ENCODE results near the gene PLD4.
"Not testable (repeated sequence)": the region's sequence is repeated elsewhere in the genome, so short reads cannot be mapped to it uniquely, and the experiment has no call there.

The PLD4 gene

DNA sequence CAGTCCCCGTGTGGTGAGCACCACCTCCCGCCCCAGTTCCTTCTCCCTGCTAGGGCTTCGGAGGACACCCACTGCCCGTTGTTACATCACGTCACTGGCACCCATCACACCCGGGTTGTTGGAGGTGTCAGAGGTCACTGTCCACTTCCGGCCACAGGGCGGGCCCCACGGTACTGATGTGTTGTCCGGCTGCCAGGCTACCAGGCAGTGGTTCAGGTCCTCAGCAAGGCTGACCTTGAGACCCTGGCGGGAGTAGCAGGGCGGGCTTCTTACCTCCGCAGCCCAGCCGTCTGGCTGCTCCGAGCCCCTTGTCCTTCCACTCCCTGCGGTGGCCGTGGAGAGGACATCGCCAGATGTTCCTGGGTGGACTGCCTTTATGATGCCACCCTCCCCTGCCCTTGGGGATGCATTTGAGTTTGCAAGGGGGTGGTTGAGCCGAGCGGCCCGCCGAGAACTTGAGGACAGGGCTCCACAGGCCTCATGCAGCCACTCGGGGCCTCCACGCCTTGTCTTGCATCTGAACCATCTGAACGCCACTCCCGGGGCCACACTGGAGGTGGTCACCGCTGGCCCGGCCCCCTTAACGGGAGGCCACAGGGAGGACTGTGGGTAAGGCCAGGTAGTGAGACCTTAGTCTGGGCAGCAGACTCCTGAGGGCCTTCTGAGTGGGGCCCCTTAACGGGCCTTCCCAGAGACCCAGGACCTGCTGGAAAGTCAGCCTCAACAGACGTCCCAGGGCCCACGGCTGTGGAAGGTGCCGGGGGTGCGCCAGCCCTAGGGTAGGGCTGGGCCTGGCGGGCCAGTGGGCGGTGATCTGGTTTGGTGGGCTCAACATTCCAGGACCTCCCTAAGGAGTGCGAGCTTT is 27.1 kb upstream of the PLD4 start:
- no peak overlapping the region for H3K4me3 ChIP-seq (replicated peaks in 1 of 2; ENCODE audit: low read depth in 2 of 2, low read length in 2 of 2)
- no peak for DNase-seq (ENCODE audit: low read depth in 2 of 2)
- TF ChIP-seq, protein P1, sequence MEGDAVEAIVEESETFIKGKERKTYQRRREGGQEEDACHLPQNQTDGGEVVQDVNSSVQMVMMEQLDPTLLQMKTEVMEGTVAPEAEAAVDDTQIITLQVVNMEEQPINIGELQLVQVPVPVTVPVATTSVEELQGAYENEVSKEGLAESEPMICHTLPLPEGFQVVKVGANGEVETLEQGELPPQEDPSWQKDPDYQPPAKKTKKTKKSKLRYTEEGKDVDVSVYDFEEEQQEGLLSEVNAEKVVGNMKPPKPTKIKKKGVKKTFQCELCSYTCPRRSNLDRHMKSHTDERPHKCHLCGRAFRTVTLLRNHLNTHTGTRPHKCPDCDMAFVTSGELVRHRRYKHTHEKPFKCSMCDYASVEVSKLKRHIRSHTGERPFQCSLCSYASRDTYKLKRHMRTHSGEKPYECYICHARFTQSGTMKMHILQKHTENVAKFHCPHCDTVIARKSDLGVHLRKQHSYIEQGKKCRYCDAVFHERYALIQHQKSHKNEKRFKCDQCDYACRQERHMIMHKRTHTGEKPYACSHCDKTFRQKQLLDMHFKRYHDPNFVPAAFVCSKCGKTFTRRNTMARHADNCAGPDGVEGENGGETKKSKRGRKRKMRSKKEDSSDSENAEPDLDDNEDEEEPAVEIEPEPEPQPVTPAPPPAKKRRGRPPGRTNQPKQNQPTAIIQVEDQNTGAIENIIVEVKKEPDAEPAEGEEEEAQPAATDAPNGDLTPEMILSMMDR (IDR thresholded peaks at IDR 0.05; ENCODE audit: low read depth, low read length) = no peak

DNA sequence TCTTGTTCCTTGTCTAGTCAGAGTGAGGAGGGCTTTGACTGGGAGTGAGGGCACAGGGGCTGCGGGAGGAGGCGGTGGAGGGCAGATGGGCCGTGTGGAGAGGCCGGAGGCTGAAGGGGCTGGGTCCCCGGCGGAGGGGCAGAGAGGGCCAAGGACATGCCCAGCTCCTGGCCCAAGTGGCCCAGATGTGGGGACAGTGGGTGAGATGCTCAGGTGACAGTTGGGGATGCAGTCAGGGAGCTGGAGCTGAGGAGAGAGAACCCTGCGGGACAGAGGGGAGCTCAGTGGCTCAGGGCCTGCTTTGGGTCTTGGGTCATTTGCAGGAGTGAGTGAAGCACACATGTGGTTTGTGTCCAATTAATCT is 26.5 kb upstream of the PLD4 start:
- DNase-seq (ENCODE audit: low read depth in 2 of 2) = no peak
- H3K4me3 ChIP-seq (replicated peaks in 1 of 2; ENCODE audit: low read depth in 2 of 2, low read length in 2 of 2) = no peak overlapping the region
- TF ChIP-seq, protein P1 (IDR thresholded peaks at IDR 0.05; ENCODE audit: low read depth, low read length) = no peak

DNA sequence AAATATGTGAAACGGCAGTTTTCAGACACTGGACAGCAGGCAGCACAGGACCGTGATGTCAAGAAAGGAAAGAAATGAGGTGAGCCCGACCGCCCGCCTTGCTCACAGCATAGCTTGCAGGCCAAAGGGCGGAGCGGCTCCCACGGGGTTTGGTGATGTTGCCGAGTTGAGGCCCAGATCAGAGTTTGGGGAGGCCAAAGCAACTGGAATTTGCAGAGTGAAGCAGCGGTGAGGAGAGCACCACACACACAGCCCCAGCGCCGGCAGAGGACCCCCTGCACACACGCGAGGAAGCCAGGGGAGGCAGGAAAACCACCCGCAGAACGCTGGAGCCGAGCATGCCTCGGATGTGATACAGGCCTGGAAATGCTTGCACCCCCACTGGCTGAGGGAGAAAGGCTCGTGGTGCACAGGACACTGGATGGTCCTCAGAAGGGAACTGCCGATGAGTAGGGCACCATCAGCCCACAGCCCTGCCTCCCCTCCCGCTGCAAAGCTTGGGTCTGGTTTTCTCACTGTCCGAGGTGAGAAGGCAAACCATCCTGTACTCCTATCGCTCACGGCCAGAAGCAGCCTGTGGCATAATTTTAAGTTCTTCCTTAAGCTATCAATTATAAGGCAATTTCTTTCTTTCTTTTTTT is 25.7 kb upstream of the PLD4 start:
- peak in 1 of 2 donors; percentile 31 for DNase-seq (ENCODE audit: low read depth in 2 of 2)
- H3K4me3 ChIP-seq (replicated peaks in 1 of 2; ENCODE audit: low read depth in 2 of 2, low read length in 2 of 2) = no peak overlapping the region
- TF ChIP-seq, protein P1 (IDR thresholded peaks at IDR 0.05; ENCODE audit: low read depth, low read length) = no peak

DNA sequence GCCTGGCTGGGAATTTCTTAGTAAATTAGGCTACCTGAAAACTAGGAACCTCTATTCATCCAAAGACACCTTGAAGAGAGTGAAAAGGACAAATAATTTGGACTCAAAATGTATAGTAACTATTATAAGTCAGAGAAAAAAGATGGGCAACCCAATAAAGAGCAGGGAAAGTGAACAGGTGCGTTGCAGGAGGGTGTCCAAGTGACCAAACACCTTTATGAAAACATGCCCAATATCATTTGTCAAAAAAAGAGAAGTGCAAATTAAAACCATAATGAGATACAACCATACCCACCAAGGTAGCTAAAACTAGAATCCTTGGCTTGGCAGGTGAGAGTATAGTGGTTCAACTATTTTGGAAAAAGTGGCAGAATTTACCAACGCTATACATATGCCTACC is 24.9 kb upstream of the PLD4 start:
- DNase-seq (ENCODE audit: low read depth in 2 of 2) = no peak
- TF ChIP-seq, protein P1 (IDR thresholded peaks at IDR 0.05; ENCODE audit: low read depth, low read length) = no peak
- H3K4me3 ChIP-seq (replicated peaks in 1 of 2; ENCODE audit: low read depth in 2 of 2, low read length in 2 of 2) = no peak overlapping the region

DNA sequence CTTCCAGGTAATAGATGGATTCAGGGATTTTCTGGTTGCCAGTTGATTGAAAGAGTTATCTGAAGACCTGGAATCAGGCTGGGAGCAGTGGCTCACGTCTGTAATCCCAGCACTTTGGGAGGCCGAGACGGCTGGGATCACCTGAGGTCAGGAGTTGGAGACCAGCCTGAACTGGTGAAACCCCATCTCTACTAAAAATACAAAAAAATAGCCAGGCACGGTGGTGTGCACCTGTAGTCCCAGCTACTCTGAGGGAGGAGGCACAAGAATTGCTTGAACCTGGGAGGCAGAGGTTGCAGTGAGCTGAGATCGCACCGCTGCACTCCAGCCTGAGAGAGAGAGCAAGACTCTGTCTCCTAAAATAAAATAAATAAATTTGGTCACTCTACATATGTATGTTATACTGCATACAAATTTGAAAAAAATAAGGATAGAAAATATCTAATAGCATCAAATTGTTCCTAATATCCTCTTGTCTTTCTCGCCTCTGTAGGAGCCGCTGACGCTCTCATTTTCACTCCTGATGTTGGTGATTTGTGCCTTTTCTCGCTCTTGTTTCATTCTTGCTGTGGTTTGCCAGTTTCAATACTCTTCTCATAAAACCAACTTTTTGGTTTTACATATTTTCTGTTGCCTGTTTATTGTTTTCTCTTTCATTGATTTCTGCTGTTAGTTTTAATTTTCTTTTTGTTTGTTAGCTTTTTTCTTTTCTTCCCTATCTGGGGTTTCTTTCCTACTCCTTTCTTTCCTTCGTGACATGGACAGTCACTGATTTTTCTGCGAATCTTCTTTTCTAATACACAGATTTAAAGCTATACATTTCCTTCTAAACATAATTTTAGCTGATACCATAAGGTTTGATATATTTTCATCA is 23.8 kb upstream of the PLD4 start:
- no peak for DNase-seq (ENCODE audit: low read depth in 2 of 2)
- H3K4me3 ChIP-seq (replicated peaks in 1 of 2; ENCODE audit: low read depth in 2 of 2, low read length in 2 of 2) = no peak overlapping the region
- TF ChIP-seq, protein P1 (IDR thresholded peaks at IDR 0.05; ENCODE audit: low read depth, low read length) = no peak

DNA sequence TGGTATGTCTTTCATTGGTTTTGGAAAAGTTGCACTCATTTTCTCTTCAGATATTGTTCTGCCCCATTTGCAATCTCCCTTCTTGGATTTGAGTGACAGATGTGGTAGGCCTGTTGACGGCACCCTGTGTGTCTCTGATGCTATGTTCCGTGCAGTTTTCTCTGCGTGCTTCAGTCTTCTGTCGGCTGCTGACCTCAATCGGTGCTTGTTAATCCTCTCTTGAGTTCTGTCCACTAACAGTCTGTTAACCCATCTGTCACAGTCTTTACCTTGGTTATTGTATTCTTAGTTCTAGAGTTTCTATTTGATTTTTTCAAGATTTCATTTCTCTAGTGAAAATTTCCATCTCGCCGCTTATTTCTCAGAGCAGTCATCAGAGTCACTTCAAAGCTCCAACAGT is 20.7 kb upstream of the PLD4 start:
- TF ChIP-seq, protein P1 (IDR thresholded peaks at IDR 0.05; ENCODE audit: low read depth, low read length) = no peak
- no peak overlapping the region for H3K4me3 ChIP-seq (replicated peaks in 1 of 2; ENCODE audit: low read depth in 2 of 2, low read length in 2 of 2)
- DNase-seq (ENCODE audit: low read depth in 2 of 2) = no peak

DNA sequence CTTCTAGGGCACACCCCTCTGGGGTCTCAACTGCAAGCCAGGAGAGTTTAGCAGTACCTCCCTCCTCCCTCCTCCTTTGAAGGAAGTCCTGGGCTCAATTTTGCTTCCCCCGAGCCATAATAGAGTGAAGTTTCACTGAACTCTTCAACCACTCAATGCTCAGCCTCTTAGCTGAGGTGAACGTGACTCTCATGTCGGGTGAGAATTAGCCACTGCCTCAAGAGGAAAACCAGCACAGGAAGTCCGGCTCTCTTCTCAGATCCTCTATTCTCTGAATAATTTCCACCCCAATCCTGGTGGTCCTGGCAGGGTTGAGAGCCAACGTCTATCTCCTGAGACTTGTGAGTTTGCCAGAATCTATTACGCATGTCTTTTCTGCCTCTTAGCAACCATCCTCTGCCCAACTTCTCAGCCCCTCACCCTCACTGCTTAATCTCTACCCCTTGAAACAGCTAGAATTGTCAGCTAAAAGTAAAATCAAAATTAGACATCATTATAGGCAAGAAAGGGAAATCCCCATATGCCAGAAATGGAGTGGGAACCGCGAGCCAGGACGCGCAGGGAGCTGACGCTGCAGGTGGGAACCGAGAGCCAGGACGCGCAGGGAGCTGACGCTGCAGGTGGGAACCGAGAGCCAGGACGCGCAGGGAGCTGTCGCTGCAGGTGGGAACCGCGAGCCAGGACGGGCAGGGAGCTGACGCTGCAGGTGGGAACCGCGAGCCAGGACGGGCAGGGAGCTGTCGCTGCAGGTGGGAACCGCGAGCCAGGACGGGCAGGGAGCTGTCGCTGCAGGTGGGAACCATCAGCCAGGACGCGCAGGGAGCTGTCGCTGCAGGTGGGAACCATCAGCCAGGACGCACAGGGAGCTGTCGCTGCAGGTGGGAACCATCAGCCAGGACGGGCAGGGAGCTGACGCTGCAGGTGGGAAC is 19.8 kb upstream of the PLD4 start:
- DNase-seq (ENCODE audit: low read depth in 2 of 2); H3K4me3 ChIP-seq (replicated peaks in 1 of 2; ENCODE audit: low read depth in 2 of 2, low read length in 2 of 2): not testable (repeated sequence)

DNA sequence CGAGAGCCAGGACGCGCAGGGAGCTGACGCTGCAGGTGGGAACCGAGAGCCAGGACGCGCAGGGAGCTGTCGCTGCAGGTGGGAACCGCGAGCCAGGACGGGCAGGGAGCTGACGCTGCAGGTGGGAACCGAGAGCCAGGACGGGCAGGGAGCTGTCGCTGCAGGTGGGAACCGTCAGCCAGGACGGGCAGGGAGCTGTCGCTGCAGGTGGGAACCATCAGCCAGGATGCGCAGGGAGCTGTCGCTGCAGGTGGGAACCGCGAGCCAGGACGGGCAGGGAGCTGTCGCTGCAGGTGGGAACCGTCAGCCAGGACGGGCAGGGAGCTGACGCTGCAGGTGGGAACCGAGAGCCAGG is 19.1 kb upstream of the PLD4 start:
- not testable (repeated sequence) for H3K4me3 ChIP-seq (replicated peaks in 1 of 2; ENCODE audit: low read depth in 2 of 2, low read length in 2 of 2); DNase-seq (ENCODE audit: low read depth in 2 of 2)
